Fibroblast of peridontal ligament (primary cell): Measurements from ENCODE around the gene FAM107B.
"Not testable (repeated sequence)": the region's sequence is repeated elsewhere in the genome, so short reads cannot be mapped to it uniquely, and the experiment has no call there.

Experiments used
- DNase-seq: peaks from one replicate; pipeline ENCODE4 v3.0.0-alpha.2; 2010; ENCODE audit errors: extremely low read depth

Gene FAM107B

DNA sequence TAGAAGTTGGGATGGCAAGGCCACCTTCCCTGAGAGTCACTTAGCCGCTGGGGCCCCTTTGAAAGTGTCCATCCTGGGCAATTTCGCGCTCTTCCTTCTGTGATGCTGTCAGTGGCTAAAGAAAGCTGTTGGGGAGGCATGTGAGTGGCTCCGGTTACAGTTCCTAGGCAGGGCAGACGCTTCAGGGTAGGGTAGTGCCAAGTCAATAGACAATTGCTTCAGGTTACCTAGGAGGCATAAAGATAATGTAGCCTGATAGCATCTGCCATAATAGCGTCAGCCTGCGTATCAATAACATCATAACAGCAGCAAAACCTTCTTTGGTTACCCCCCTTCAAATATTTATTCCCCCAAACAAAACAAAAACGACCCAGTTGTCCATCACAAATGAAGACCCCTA lies at the start of gene FAM107B:
TSS of gene FAM107B (minus strand) at position 101 of the 400 bp plus-strand sequence. CDS start 234 bp downstream, outside the sequence.
- DNase-seq: no peak

- no peak for DNase-seq
Measured at GRCh38 chr10:14823966-14824365, 49.3 kb upstream of the FAM107B start.

DNA sequence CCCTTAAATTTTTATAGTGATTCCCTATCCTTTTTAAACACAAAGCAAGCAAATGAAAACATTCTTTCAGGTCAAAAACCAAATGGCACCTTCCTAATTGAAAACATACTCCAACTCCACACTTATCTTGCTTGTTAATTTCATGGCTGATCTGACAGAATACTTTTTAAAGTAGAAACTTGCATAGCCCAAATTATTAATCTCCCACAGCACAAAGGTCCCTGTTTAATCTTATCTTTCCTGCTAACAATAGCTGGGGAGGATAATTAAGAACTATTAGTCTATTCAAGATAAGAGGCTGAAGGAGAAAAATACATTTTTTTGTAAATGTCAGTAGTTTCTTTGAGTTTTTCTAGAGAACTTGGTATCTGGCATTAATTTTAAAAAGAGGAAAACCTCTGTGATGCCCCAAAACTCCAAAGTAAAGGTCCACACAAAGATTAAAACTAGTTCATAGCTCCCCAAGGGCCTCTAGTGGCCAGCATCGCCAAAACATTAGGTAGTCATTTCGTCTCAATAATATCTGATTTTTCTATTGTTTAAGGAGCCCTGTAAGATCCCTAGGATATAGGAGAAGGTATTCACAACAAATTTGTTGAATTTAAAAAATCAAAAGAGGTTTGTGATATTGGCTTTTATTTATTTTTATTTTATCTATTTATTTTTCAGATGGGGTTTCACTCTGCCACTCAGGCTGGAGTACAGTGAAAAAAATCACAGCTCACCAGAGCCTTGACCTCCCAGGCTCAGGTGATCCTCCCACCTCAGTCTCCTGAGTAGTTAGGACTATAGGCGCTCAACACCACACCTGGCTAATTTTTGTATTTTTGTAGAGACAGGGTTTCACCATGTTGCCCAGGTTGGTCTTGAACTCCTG lies 48.4 kb upstream of the FAM107B start:
- peak; percentile 80 for DNase-seq

GRCh38 chr10:14821635-14822375 lies 47.1 kb upstream of the FAM107B start:
- DNase-seq: no peak

DNA sequence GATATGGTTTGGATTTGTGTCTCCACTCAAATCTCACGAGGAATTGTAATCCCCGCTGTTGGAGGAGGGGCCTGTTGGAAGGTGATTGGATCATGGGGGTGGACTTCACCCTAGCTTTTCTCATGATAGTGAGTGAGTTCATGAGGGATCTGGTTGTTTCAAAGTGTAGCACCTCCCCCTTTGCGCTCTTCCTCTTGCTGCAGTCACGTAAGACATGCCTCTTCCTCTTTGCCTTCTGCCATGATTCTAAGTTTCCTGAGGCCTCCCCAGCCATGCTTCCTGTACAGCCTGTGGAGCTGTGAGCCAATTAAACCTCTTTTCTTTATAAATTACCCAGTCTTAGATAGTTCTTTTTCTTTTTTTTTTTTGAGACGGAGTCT lies 46.1 kb upstream of the FAM107B start:
- no peak for DNase-seq

- DNase-seq: peak; percentile 96
Measured at GRCh38 chr10:14820010-14820774, 45.5 kb upstream of the FAM107B start.

DNA sequence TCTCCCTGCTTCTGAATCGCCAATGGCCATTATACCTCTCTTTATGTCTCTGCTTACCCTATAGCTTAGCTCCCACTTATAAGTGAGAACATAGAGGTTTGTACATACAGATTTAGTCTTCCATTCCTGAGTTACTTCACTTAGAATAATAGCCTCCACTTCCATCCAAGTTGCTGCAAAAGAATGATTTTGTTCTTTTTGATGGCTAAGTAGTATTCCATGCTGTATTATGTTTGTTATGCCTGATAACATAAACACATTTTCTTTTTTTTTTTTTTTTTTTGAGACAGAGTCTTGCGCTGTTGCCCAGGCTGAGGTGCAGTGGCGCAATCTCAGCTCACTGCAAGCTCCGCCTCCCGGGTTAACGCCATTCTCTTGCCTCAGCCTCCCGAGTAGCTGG lies 42.0 kb upstream of the FAM107B start:
- not testable (repeated sequence) for DNase-seq

DNA sequence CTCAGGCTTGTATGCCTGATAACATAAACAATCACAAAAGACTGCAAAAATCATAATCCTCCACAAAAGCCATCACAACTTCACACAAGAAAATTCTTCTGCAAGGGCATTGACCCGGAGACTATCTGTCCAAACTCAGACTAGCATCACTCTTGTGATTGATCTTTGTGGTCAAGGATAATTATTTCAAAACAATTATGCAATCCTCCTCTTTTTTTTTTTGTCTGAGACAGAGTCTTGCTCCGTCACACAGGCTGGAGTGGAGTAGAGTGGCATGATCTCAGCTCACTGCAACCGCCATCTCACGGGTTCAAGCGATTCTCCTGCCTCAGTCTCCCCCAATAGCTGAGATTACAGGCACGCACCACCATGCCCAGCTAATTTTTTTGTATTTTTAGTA lies 41.0 kb upstream of the FAM107B start:
- DNase-seq: peak; percentile 40

DNA sequence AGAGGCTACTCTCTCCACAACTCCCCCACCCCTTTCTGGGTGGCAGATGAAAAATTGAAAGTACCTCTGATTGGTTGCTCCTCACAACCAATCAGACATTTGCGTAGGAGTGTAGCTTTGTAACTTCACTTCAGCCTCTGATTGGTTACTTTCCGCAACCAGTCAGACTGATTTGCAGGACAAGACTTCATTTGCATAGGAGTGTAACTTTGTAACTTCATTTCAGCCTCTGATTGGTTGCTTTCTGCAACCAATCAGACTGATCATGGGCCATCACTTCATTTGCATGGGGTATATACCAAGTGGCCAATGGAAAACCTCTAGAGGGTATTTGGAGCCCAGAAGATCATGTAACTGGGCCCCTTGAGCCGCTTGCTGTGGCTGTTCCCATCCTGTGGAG lies 37.6 kb upstream of the FAM107B start:
- no peak for DNase-seq

DNA sequence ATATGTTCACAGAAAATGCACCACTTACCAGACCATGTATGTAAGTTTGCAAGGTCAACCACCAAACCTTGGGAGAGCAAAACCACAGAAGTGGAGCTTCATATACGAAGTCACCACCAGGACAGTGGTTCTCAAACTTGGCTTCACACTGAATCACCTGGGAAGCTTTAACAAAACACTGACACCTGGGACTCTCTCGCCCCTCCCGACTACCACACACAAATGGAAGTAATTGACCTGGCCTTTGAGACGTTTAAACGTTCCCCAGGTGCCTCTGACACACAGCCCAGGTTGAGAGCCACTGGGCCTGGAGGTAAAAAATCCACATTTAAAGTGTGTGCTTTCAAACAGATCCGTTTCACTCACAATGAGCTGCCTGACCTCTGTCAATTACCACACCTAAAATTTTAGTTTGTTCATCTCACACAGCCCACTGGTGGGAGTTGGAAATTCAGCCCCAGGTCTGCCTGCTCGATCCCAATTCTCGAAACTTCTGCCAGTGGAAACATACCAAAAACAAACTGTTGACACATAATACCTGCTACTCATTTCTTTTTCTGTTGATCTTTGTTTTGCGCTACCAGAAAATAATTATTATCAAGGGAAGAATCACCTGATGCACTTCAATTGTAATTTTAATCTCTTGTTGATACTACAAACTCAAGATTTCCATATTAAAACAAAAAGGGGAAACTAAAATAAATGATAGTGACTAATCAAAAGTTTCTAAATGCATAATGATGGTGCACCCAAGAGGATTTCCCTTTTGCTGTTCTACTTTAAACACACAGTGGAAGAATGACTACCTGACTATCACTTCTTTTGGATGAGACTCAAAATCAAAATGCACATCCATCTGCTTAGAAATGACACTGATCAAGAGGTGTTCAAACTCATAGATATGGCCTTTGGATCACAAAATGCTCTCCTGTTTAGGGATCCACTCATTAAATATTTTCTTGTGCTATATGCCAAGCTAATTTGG lies 36.6 kb upstream of the FAM107B start:
- DNase-seq: no peak

DNA sequence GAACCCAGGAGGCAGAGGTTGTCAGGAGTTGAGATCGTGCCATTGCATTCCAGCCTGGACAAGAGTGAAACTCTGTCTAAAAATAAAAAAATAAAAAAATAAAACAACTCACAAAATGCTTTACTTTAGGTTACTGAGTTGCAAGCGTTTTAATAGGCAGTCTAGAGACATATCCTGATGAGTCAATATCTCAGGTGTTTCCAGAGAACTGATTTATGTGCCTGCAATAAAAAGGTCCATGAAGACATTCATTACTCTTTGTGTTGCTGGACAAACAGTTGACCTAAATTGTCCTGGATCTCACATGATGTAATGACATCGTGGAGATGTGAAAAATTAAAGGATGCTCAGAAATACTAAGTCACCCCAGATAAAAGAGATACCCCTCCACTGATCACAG lies 31.6 kb upstream of the FAM107B start:
- no peak for DNase-seq

DNA sequence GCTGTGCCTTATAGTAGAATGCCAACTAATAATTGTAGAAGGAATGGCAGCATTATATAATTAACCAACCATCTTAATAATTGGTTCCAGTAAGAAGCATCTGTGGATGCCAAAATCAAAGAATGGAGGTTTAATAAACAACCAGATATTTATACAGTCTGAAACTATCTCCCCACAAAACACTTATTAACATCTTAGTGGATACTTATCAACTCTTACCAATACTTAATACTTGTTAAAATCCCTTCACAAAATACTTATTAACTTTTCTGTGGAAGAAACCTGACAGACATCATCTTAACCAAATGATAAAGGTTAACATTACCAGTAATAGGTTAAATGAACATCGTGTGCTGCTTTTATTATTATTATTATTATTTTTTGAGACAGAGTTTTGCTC lies 29.1 kb upstream of the FAM107B start:
- no peak for DNase-seq

- no peak for DNase-seq
Measured at GRCh38 chr10:14801723-14802122, 27.0 kb upstream of the FAM107B start.

GRCh38 chr10:14800397-14800796 lies 25.7 kb upstream of the FAM107B start:
- no peak for DNase-seq

DNA sequence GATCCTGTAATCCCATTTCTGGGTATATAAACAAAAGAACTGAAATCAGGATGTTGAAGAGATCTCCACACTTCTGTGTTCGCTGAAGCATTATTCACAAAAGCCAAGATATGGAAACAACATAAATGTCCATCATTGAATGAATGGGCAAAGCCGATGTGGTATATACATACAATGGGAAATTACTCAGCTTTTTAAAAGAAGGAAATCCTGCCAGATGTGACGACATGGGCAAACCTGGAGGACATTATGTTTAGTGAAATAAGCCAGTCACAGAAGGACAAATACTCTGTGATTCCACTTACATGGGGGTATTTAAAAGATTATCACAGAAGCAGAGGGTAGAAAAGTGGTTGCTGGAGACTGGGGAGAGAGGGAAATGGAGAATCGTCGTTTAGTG lies 23.9 kb upstream of the FAM107B start:
- no peak for DNase-seq

DNA sequence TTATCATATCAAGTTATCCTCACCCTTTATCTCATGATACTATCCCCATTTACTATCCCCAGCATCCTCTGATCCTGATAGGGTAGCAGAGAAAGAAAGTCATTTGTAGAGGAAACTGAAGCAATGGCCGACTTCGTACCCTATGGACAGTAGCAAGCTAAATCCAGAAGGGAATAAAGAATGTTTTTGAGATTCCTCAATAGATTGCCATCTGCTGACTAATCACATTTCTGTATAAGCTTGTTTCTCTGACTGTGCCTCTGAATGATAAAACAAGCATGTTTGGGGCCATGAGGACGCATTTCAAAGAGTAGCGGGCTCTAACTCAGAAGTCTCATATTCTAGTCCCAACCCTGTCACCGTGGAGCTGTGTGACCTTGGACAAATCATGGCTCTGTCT lies 13.2 kb upstream of the FAM107B start:
- DNase-seq: peak; percentile 22

GRCh38 chr10:14784459-14785055 lies 9.9 kb upstream of the FAM107B start:
- DNase-seq: no peak

- DNase-seq: no peak
Measured at GRCh38 chr10:14782691-14783363, 8.1 kb upstream of the FAM107B start.

- no peak for DNase-seq
Measured at GRCh38 chr10:14781763-14782162, 7.1 kb upstream of the FAM107B start.

DNA sequence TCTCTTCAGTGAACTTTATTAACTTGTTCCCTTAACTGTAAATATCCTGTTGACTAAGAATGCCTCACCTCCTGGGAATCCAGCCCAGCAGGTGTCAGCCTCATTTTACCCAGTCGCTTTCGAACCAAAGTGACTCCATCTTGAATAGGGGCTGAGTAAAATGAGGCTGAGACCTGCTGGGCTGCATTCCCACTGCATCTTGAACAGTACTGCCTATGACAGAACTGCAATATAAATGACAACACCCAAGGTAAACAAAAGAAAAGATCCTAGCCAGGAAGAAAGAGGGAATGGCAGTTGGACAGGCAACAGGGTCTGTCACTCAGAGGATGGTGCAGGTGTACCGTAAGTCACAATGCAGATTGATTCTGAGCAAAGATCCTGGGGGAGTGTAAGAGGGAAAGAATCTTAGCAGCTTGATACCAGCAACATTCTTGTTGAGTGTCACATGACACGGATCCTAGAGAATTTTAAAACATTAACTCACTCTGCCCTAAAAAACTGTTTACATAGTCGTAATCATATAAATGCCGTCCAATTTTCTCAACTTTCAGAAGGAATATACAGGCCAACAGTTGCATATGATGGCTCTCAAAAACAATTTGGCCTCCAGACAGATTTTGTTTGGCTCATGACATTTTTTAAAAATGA lies 4.4 kb upstream of the FAM107B start:
- peak; percentile 97 for DNase-seq
